ENCODE data around the gene SGIP1.

DNA sequence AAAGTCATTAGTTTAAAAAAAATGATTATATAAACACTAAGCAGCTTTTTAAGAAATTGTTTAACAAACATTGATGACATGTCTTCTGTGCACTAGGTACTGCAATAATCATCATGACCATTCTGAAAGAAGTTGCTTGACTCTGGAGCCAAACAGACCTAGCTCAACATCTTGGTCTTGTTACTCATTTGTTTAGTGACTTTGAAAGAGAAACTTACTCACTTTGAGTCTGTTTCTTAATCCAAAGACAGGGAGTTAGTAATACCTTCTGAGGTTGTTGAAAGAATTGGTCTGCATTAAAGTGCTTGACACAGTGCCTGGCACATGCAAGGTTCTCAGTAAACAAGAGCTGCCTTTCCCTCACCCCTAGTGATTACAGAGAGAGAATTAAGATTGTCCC lies 84.4 kb downstream of the SGIP1 start:
- TF ChIP-seq POLR2AphosphoS5 (IDR thresholded peaks at IDR 0.05; ENCODE audit: insufficient read depth, low read depth, low read length) (no peak), CTCF (IDR thresholded peaks at IDR 0.05; ENCODE audit: extremely low read depth in 1 of 2, insufficient read depth in 1 of 2, low read depth in 1 of 2, low read length in 2 of 2) (no peak), POLR2A (IDR thresholded peaks at IDR 0.05; ENCODE audit: low read depth, low read length) (no peak), EZH2 (IDR thresholded peaks at IDR 0.05; ENCODE audit: borderline replicate concordance, low read depth, low read length, severe bottlenecking) (no peak), MAX (IDR thresholded peaks at IDR 0.05; ENCODE audit: insufficient read depth, insufficient read length) (no peak)
